Neural crest cell (in vitro differentiated cells): ENCODE data around the gene AP5Z1. TPM values are rescaled to one million over a fixed set of nuclear protein-coding genes. Genes with fewer than 3 reads are reported as not detected.

Experiments
- DNase-seq: peaks from one replicate; pipeline ENCODE4 v3.0.0; 2021; ENCODE audit warnings: low read depth, mixed read lengths, low spot score
- H3K27ac Mint-ChIP-seq: one replicate; pipeline ENCODE4 v1.8.0; 2021; ENCODE audit warnings: mild to moderate bottlenecking, mixed read lengths; ENCODE audit not compliant: unreplicated experiment
- H3K27me3 Mint-ChIP-seq: 2 replicates; pipeline ENCODE4 v1.8.0; 2021; ENCODE audit warnings: low read depth, mild to moderate bottlenecking, mixed read lengths
- H3K36me3 Mint-ChIP-seq: 2 replicates; pipeline ENCODE4 v1.8.0; 2021; ENCODE audit warnings: low read depth, mild to moderate bottlenecking, mixed read lengths
- H3K4me1 Mint-ChIP-seq: 2 replicates; pipeline ENCODE4 v1.8.0; 2021; ENCODE audit warnings: mixed read lengths
- H3K4me3 Mint-ChIP-seq: one replicate; pipeline ENCODE4 v1.8.0; 2021; ENCODE audit warnings: mild to moderate bottlenecking, mixed read lengths
- H3K9me3 Mint-ChIP-seq: 2 replicates; pipeline ENCODE4 v1.8.0; 2021; ENCODE audit warnings: mixed read lengths
- CTCF ChIP-seq: fragments of 200-600 bp; sonication (generic); conservative IDR thresholded peaks from 2 replicates; pipeline ENCODE4 v1.5.0; 2021; ENCODE audit warnings: antibody characterized with exemption, mild to moderate bottlenecking
- total RNA-seq: library from RNA; stranded (reverse); gene quantifications from 2 replicates; pipeline ENCODE4 v1.2.1, GENCODE V29; 2021

AP5Z1 gene
- total RNA-seq, 1 donor from 2014 or later, result 37.6 TPM

- Mint-ChIP-seq H3K27me3 (no peaks in the 10 kb centered on the region), H3K27ac (no peak overlapping the region), H3K4me3 (no peak overlapping the region), H3K9me3 (no peaks in the 10 kb centered on the region), H3K36me3 (no peaks in the 10 kb centered on the region), H3K4me1 (no peaks in the 10 kb centered on the region)
- no peak for DNase-seq
- TF ChIP-seq CTCF, result no peak
Observed at GRCh38 chr7:4783762-4784351, 8.4 kb downstream of the AP5Z1 start.

GRCh38 chr7:4784799-4785198, 9.4 kb downstream of the AP5Z1 start:
- no peak for DNase-seq
- Mint-ChIP-seq H3K27ac (no peak overlapping the region), H3K4me1 (no peaks in the 10 kb centered on the region), H3K4me3 (no peak overlapping the region), H3K9me3 (no peaks in the 10 kb centered on the region), H3K27me3 (no peaks in the 10 kb centered on the region), H3K36me3 (no peaks in the 10 kb centered on the region)
- no peak for TF ChIP-seq CTCF

DNA sequence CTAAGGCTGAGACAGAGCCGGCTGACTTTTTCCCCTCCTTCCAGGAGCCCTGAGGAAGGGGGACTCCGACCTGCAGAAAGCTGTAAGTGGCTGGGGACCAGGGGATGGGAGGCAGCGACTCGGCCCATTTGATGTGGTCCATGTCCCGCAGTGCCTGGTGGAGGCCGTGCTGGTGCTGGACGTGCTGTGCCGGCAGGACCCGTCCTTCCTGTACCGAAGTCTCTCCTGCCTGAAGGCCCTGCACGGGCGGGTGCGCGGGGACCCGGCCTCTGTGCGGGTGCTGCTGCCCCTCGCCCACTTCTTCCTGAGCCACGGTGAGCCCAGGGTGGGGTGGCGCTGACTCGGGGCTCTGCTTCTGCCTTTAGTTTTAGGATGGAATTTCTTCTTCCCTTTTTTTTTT, 9.9 kb downstream of the AP5Z1 start:
- Mint-ChIP-seq H3K4me3 (no peak overlapping the region), H3K36me3 (no peaks in the 10 kb centered on the region), H3K4me1 (no peaks in the 10 kb centered on the region), H3K27ac (no peak overlapping the region), H3K27me3 (no peaks in the 10 kb centered on the region), H3K9me3 (no peaks in the 10 kb centered on the region)
- no peak for TF ChIP-seq CTCF
- DNase-seq, result no peak

GRCh38 chr7:4786015-4786414, 10.6 kb downstream of the AP5Z1 start:
- no peak for DNase-seq
- H3K4me3 Mint-ChIP-seq, result no peak overlapping the region
- no peaks in the 10 kb centered on the region for H3K4me1 Mint-ChIP-seq
- H3K9me3 Mint-ChIP-seq, result no peaks in the 10 kb centered on the region
- H3K27ac Mint-ChIP-seq, result no peak overlapping the region
- no peaks in the 10 kb centered on the region for H3K36me3 Mint-ChIP-seq
- H3K27me3 Mint-ChIP-seq, result no peaks in the 10 kb centered on the region
- TF ChIP-seq CTCF, result no peak

- no peaks in the 10 kb centered on the region for H3K9me3 Mint-ChIP-seq
- no peak overlapping the region for H3K4me3 Mint-ChIP-seq
- DNase-seq, result no peak
- no peak for TF ChIP-seq CTCF
- H3K4me1 Mint-ChIP-seq, result no peaks in the 10 kb centered on the region
- no peak overlapping the region for H3K27ac Mint-ChIP-seq
- no peaks in the 10 kb centered on the region for H3K27me3 Mint-ChIP-seq
- no peaks in the 10 kb centered on the region for H3K36me3 Mint-ChIP-seq
Observed at GRCh38 chr7:4787541-4787940, 12.1 kb downstream of the AP5Z1 start.
